ENCODE results near the gene S1PR5. TPM values are rescaled to one million over a fixed set of nuclear protein-coding genes. Genes with fewer than 3 reads are reported as not detected.
A peak's percentile ranks its signal among the peaks of the same experiment; 100 is the strongest.
"Not testable (repeated sequence)": the region's sequence is repeated elsewhere in the genome, so short reads cannot be mapped to it uniquely, and the experiment has no call there.

The S1PR5 gene
- total RNA-seq, 3 donors from 2014 or later = 0.15 to 0.27 (median 0.24) TPM

DNA sequence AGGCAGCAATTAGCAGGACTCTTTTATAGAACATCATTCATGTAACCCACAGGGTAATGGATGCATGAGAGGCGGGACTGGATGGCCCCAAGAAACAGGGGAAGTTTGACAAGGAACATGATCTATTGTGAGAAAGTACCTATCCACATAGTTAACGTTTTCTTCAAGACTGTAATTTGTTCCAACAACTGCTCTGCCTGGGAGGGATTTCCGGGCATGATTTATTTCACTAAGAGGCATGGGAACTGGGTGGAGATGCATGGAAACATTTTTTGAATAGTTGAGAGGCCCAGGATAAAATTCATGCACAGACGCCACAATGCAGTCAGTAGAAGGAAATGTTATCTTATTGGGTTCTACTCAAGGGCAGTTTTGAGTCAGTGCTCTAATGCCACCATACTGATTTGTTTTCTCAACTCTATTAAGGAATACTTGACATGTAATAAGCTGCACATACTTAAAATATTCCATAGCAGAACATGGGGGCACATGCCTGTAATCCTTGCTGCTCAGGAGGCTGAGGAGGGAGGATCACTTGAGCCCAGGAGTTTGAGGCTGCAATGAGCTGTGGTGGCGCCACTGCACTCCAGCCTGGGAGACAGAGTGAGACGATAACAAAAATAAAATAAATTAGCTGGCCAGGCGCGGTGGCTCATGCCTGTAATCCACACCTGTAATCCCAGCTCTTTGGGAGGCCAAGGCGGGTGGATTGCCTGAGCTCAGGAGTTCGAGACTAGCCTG, 16.6 kb upstream of the S1PR5 start:
- Mint-ChIP-seq H3K4me3 (no peak overlapping the region), H3K27me3 (ENCODE audit: low read depth) (peaks cover 17% of the 10 kb centered on the region), H3K4me1 (ENCODE audit: low read depth) (peaks cover under 1% of the 10 kb centered on the region), H3K36me3 (ENCODE audit: insufficient read depth) (no peaks in the 10 kb centered on the region), H3K9me3 (no peaks in the 10 kb centered on the region)
- ATAC-seq = no peak
- DNase-seq = no peak

DNA sequence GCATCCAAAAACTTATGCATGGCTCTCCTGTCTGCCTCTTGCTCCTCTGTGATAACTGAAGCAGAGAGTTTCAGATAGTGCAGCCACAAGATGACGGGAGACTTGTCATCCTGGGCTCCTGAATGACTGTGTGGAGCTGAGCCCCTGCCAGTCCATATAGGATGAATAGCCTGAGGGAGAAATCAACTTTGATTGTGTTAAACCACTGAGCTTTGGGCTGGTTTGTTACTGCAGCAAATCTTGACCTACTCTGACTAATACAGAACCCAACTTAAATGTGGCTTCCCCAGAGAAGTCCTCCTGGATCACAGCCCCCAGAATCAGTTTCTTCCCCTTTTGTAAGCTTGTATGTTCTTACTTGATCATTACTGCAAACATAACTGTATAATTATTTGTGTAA, 15.2 kb upstream of the S1PR5 start:
- H3K36me3 Mint-ChIP-seq (ENCODE audit: insufficient read depth) = no peaks in the 10 kb centered on the region

DNA sequence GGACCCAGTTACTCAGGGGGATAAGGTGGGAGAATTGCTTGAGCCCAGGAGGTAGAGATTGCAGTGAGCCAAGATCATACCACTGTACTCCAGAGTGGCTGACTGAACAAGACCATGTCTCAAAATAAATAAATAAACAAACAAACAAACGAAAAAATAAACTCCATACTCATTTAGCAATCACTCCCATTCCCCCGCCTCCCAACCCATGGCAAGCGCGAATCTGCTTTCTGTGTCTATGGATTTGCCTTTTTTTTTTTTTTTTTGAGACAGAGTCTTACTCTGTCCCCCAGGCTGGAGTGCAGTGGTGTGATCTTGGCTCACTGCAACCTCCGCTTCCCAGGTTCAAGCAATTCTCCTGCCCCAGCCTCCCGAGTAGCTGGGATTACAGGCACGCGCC, 9.6 kb upstream of the S1PR5 start:
- not testable (repeated sequence) for ATAC-seq; H3K4me3 Mint-ChIP-seq; H3K36me3 Mint-ChIP-seq (ENCODE audit: insufficient read depth)

More for the DNA sequence above, 15.2 kb upstream of the S1PR5 start:
- Mint-ChIP-seq H3K4me3 (no peak overlapping the region), H3K27me3 (ENCODE audit: low read depth) (peaks cover 8% of the 10 kb centered on the region), H3K4me1 (ENCODE audit: low read depth) (no peaks in the 10 kb centered on the region), H3K9me3 (no peaks in the 10 kb centered on the region)
- ATAC-seq (no peak), DNase-seq (no peak)

GRCh38 chr19:10525636-10526035, 8.4 kb upstream of the S1PR5 start:
- DNase-seq (no peak), ATAC-seq (no peak)
- H3K36me3 Mint-ChIP-seq (ENCODE audit: insufficient read depth) = no peaks in the 10 kb centered on the region
- no peaks in the 10 kb centered on the region for H3K4me1 Mint-ChIP-seq (ENCODE audit: low read depth)
- H3K9me3 Mint-ChIP-seq = no peaks in the 10 kb centered on the region
- H3K27me3 Mint-ChIP-seq (ENCODE audit: low read depth) = peaks cover 2% of the 10 kb centered on the region
- no peak overlapping the region for H3K4me3 Mint-ChIP-seq

More for the DNA sequence above, 9.6 kb upstream of the S1PR5 start:
- not testable (repeated sequence) for H3K4me1 Mint-ChIP-seq (ENCODE audit: low read depth); H3K27me3 Mint-ChIP-seq (ENCODE audit: low read depth); DNase-seq; H3K9me3 Mint-ChIP-seq

DNA sequence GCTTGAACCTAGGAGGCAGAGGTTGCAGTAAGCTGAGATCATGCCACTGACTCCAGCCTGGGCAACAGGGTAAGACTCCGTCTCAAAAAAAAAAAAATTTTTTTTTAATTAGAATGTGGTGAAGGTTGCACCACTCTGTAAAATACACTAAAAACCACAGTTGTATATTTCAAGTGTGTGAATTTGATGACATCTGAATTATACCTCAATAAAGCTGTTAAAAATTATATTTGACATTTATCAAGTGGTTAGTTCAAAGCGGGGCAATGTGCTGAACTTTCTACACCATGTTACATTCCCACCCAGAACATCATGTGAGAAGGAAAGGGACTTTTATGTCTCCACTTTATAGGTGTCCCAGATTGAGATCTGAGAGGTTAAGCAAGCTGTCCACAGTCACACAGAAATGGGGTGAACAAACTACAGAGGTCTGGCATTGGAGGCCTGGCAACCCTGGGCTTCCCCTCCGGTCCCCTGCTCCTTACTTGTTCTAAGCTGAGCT, 5.9 kb upstream of the S1PR5 start:
- Mint-ChIP-seq H3K27me3 (ENCODE audit: low read depth) (peaks cover 21% of the 10 kb centered on the region), H3K4me3 (no peak overlapping the region), H3K36me3 (ENCODE audit: insufficient read depth) (no peaks in the 10 kb centered on the region), H3K9me3 (no peaks in the 10 kb centered on the region), H3K4me1 (ENCODE audit: low read depth) (peaks cover 17% of the 10 kb centered on the region)
- no peak for ATAC-seq
- no peak for DNase-seq

GRCh38 chr19:10521461-10522171, 4.4 kb upstream of the S1PR5 start:
- DNase-seq (no peak), ATAC-seq (no peak)
- Mint-ChIP-seq H3K9me3 (no peaks in the 10 kb centered on the region), H3K27me3 (ENCODE audit: low read depth) (peaks cover 28% of the 10 kb centered on the region), H3K4me1 (ENCODE audit: low read depth) (peaks cover 24% of the 10 kb centered on the region), H3K4me3 (no peak overlapping the region), H3K36me3 (ENCODE audit: insufficient read depth) (no peaks in the 10 kb centered on the region)

DNA sequence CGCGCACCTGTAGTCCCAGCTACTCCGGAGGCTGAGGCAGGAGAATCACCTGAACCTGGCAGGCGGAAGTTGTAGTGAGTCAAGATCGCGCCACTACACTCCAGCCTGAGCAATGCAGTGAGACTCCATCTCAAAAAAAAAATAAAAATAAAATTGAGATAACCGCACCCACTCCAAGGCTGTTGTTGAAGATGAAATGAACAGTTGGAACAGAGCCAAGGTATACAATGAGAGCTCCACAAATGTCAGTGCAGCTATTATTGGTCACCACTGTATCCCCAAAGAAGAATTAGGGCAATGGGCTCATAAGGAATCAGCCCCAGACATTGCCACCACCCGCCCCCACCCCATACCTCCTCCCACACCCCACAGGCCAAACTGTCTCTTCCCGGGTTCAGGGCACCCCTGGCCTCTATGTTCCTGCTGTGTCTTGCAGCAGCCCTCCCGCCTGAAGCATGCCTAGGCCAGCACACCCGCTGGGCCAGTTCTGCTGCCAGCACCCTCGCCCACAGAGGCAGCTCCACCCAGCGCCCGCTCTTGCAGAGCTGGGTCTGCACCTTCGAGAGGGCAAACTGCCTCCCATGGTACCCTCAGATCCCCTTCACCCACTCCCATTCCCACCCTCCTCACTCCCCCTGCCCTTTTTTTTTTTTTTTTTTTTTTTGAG, 3.5 kb upstream of the S1PR5 start:
- Mint-ChIP-seq H3K36me3 (ENCODE audit: insufficient read depth) (no peaks in the 10 kb centered on the region), H3K4me3 (no peak overlapping the region), H3K4me1 (ENCODE audit: low read depth) (peaks cover 28% of the 10 kb centered on the region), H3K27me3 (ENCODE audit: low read depth) (peaks cover 36% of the 10 kb centered on the region), H3K9me3 (no peaks in the 10 kb centered on the region)
- DNase-seq (no peak), ATAC-seq (no peak)

- Mint-ChIP-seq H3K27me3 (ENCODE audit: low read depth) (peaks cover 49% of the 10 kb centered on the region), H3K9me3 (no peaks in the 10 kb centered on the region), H3K4me1 (ENCODE audit: low read depth) (peaks cover 30% of the 10 kb centered on the region), H3K4me3 (peak overlapping the region; percentile 78), H3K36me3 (ENCODE audit: insufficient read depth) (no peaks in the 10 kb centered on the region)
- DNase-seq (no peak), ATAC-seq (no peak)
These were observed 2.2 kb upstream of the S1PR5 start for GRCh38 chr19:10519421-10519820.

GRCh38 chr19:10518444-10519361, 1.5 kb upstream of the S1PR5 start:
- peaks cover 32% of the 10 kb centered on the region for H3K4me1 Mint-ChIP-seq (ENCODE audit: low read depth)
- no peak for ATAC-seq
- peaks cover 53% of the 10 kb centered on the region for H3K27me3 Mint-ChIP-seq (ENCODE audit: low read depth)
- DNase-seq = no peak
- H3K4me3 Mint-ChIP-seq = peak overlapping the region; percentile 78
- no peaks in the 10 kb centered on the region for H3K36me3 Mint-ChIP-seq (ENCODE audit: insufficient read depth)
- H3K9me3 Mint-ChIP-seq = no peaks in the 10 kb centered on the region

DNA sequence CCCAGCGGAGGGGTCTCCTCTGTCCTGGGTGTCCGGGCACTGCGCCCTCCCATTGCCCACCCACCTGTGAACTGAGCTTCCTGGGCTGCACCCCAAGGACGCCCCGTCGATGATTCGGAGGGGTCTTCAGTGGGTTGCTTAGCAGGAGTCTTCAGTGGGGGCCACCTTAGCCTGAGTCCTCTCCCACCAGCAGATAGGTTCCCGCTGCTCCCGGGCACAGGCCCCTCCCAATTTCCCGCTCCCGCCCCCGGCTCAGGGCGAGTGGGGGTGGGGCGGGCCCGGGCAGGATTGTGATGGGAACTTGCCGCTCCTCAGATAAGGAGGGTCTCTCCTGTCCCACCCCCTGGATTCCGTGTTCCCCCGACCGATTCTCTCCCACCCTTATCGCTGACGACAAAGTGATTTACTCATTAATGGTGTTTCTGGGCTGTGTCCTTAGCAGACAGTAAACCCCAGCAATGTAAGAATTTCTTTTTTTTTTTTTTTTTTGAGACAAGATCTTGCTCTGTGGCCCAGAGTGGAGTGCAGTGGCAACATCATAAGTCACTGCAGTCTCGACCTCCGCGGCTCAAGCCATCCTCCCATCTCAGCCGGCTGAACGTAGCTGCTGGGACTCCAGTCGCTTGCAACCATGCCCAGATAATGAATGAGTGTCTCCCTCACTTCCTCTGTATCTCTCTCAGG, 655 bp upstream of the S1PR5 start:
- H3K4me1 Mint-ChIP-seq (ENCODE audit: low read depth) = peaks cover 38% of the 10 kb centered on the region
- no peaks in the 10 kb centered on the region for H3K36me3 Mint-ChIP-seq (ENCODE audit: insufficient read depth)
- H3K27me3 Mint-ChIP-seq (ENCODE audit: low read depth) = peaks cover 61% of the 10 kb centered on the region
- no peaks in the 10 kb centered on the region for H3K9me3 Mint-ChIP-seq
- peak; percentile 9 to 14 for ATAC-seq
- peak overlapping the region; percentile 78 for H3K4me3 Mint-ChIP-seq
- no peak for DNase-seq

GRCh38 chr19:10516671-10517286, 468 bp downstream of the S1PR5 start:
- peaks cover 62% of the 10 kb centered on the region for H3K27me3 Mint-ChIP-seq (ENCODE audit: low read depth)
- no peak for ATAC-seq
- H3K4me1 Mint-ChIP-seq (ENCODE audit: low read depth) = peaks cover 38% of the 10 kb centered on the region
- DNase-seq = no peak
- peak overlapping the region; percentile 72 for H3K4me3 Mint-ChIP-seq
- H3K36me3 Mint-ChIP-seq (ENCODE audit: insufficient read depth) = no peaks in the 10 kb centered on the region
- H3K9me3 Mint-ChIP-seq = no peaks in the 10 kb centered on the region

- H3K4me1 Mint-ChIP-seq (ENCODE audit: low read depth) = peaks cover 38% of the 10 kb centered on the region
- H3K9me3 Mint-ChIP-seq = no peaks in the 10 kb centered on the region
- peak overlapping the region; percentile 72 for H3K4me3 Mint-ChIP-seq
- no peak for DNase-seq
- no peak for ATAC-seq
- H3K27me3 Mint-ChIP-seq (ENCODE audit: low read depth) = peaks cover 63% of the 10 kb centered on the region
- H3K36me3 Mint-ChIP-seq (ENCODE audit: insufficient read depth) = no peaks in the 10 kb centered on the region
These were observed 1.2 kb downstream of the S1PR5 start for GRCh38 chr19:10516064-10516385.
